MCF 10A (cell line): ENCODE results near the gene TLCD1. TPM values are rescaled to one million over a fixed set of nuclear protein-coding genes. Genes with fewer than 3 reads are reported as not detected.

Experiments
- BruUV-seq: library from RNA; stranded (reverse); fragments of 400-500 nt; replicated peaks from 2 replicates; lab custom pipeline; 2021; lab: Mats Ljungman, UMichigan
- CTCF ChIA-PET: fragments of 300-600 bp; sonication (Branson Sonifier 250); formaldehyde crosslinking; extraction: SDS; loops from one replicate; lab custom pipeline; 2021; ENCODE audit warnings: antibody characterized with exemption, inconsistent platforms; lab: Yijun Ruan, JAX
- POLR2A ChIA-PET: fragments of 300-600, 350-650 bp; sonication (Branson Sonifier 250); formaldehyde crosslinking; extraction: SDS; loops from one replicate; lab custom pipeline; 2020; ENCODE audit warnings: antibody characterized with exemption, inconsistent platforms; lab: Yijun Ruan, JAX
- DNase-seq: peaks from one replicate; pipeline ENCODE4 v3.0.0-alpha.2; 2018; ENCODE audit not compliant: unreplicated experiment
- H3K27ac Mint-ChIP-seq: one replicate; pipeline ENCODE4 v1.8.0; 2022; ENCODE audit warnings: mild to moderate bottlenecking, low read depth, mixed read lengths; ENCODE audit not compliant: unreplicated experiment
- H3K27me3 Mint-ChIP-seq: one replicate; pipeline ENCODE4 v1.8.0; 2022; ENCODE audit warnings: mixed read lengths; ENCODE audit not compliant: insufficient read depth, unreplicated experiment
- H3K36me3 Mint-ChIP-seq: one replicate; pipeline ENCODE4 v1.8.0; 2022; ENCODE audit warnings: mild to moderate bottlenecking, moderate library complexity, mixed read lengths; ENCODE audit not compliant: insufficient read depth, unreplicated experiment
- H3K4me1 Mint-ChIP-seq: one replicate; pipeline ENCODE4 v1.8.0; 2022; ENCODE audit warnings: mixed read lengths; ENCODE audit not compliant: insufficient read depth, unreplicated experiment
- H3K4me3 Mint-ChIP-seq: one replicate; pipeline ENCODE4 v1.8.0; 2022; ENCODE audit warnings: mild to moderate bottlenecking, moderate library complexity, mixed read lengths; ENCODE audit not compliant: unreplicated experiment
- H3K9me3 Mint-ChIP-seq: one replicate; pipeline ENCODE4 v1.8.0; 2022; ENCODE audit warnings: mixed read lengths; ENCODE audit not compliant: unreplicated experiment
- intact Hi-C: fragments of 100-400 bp; cut with micrococcal nuclease; formaldehyde crosslinking; loops from 2 replicates; pipeline ENCODE4 v1.14.1; 2022
- total RNA-seq: library from RNA; stranded (reverse); gene quantifications from 2 replicates; pipeline ENCODE4 v1.2.3, GENCODE V29; 2022
- TF ChIP-seq, protein P1 (sequence below): fragments of 200-600 bp; IDR thresholded peaks from one replicate; pipeline ENCODE4 v1.8.0; 2022; ENCODE audit warnings: antibody characterized with exemption, mild to moderate bottlenecking; ENCODE audit not compliant: unreplicated experiment

Gene TLCD1
- total RNA-seq, 1 experiment from 2014 or later = 18.7 TPM

DNA sequence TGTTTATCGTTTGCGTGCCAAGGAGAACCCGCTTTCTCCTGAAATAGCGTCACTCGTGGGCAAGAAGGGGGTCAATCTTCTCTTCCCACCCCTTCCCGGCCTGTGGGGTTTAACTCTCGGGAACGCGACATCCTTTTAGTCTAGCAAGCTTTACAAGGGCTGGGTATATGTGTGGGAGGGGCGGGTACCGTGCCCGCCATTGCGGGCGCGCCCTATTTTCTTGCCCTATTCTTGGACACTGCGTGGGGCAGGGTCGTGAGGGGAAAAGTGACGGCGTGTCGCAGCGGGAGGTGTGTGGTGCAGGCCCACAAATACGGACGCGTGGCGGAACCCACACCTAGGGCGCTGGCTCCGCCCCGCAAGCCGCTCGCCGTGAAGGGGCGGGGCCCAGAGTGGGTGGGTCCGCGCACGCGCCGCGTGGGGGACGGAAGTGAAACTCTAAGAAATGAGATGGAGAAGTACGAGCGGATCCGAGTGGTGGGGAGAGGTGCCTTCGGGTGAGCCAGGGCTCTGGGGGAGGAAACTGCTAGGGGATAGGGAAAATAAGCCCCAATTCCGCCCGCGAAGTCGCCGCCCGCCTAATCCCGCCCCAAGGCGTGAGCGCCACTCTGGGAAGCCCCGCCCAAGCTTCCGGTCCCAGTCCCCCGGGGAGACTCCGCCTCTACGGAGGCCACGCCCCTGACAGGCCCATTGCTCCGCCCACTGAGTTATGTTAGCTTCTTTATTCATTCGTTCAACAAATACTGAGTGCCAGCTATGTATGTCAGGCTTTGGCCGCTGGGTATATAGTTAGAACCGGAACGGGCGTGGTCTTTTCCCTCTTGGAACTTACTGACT, 2.5 kb upstream of the TLCD1 start, which contains the start of gene NEK8:
TSS of gene NEK8 (plus strand) at position 425 of the 837 bp plus-strand sequence. CDS start at position 451, 26 bp downstream.
- Mint-ChIP-seq H3K27me3 (no peaks in the 10 kb centered on the region), H3K27ac (peak within 1 kb of the TSS; percentile 99), H3K36me3 (peaks cover 36% of the 10 kb centered on the region), H3K9me3 (no peaks in the 10 kb centered on the region), H3K4me3 (peak within 1 kb of the TSS; percentile 91), H3K4me1 (peaks cover 32% of the 10 kb centered on the region)
- TSS peak; percentile 29 for BruUV-seq
- intact Hi-C loops = loop anchor here (1.0 kb wide), 1 partner anchor 15 kb away; no protein-coding TSS in a partner anchor
- peak; percentile 98 for DNase-seq
- TF ChIP-seq, protein P1, sequence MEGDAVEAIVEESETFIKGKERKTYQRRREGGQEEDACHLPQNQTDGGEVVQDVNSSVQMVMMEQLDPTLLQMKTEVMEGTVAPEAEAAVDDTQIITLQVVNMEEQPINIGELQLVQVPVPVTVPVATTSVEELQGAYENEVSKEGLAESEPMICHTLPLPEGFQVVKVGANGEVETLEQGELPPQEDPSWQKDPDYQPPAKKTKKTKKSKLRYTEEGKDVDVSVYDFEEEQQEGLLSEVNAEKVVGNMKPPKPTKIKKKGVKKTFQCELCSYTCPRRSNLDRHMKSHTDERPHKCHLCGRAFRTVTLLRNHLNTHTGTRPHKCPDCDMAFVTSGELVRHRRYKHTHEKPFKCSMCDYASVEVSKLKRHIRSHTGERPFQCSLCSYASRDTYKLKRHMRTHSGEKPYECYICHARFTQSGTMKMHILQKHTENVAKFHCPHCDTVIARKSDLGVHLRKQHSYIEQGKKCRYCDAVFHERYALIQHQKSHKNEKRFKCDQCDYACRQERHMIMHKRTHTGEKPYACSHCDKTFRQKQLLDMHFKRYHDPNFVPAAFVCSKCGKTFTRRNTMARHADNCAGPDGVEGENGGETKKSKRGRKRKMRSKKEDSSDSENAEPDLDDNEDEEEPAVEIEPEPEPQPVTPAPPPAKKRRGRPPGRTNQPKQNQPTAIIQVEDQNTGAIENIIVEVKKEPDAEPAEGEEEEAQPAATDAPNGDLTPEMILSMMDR = no peak
- ChIA-PET POLR2A (interaction anchor here (0.6 to 18.0 kb wide), 20 partner anchors 9 to 1693 kb away, joined by 3 to 1135 read pairs (median 10); partner anchors contain the start of genes DHRS13, FAM222B, FLOT2 and PHF12), CTCF (interaction anchor here (0.6 to 9.2 kb wide), 9 partner anchors 12 to 230 kb away, joined by 3 to 365 read pairs (median 6); partner anchors contain the start of genes FAM222B and TRAF4)

DNA sequence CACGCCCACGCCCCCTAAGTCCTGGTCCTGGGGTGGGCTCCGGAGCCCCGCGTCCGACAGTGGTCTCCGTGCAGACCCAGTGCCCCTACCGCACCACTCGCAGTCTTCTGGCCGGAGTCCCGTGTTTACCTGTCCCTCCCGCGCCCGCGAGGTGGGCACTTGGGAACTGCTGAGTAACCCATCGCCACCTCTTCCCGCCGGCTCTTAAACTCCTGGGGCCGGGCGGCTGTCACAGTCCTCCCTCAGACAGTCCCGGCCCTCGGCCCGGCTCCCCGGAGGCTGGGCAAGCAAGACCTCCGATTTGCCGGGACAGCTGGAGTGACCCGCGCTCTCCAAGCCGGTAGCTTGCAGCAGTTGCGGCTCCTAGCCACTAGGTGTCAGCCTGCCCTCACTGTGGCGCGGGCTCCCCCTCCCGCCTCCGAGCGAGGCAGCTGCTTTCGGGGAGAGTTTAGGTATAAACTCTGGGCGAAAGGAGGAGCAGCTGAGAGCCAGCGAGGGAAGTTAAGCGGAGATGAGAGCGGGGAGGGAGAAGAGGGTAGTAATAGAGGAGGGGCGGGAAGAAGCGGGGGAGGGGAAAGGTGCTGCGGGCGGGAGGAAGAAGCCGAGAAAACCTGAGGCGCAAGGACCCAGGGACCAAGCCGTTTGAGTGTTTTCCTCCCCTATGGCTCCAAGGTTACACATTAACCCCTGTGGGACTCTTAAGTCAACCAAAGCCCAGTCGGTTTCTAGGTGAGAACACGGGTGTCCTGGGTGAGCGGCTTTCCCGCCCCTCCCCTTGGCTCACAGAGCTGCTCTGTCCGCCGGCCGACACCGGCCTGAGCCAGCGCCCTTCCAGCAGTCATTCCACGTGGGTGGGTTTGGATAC, 826 bp upstream of the TLCD1 start:
- Mint-ChIP-seq H3K4me1 (peaks cover 27% of the 10 kb centered on the region), H3K36me3 (peaks cover 53% of the 10 kb centered on the region), H3K9me3 (no peaks in the 10 kb centered on the region), H3K27me3 (no peaks in the 10 kb centered on the region), H3K4me3 (peak overlapping the region; percentile 91), H3K27ac (peak overlapping the region; percentile 99)
- TF ChIP-seq, protein P1 = peak; percentile 99
- DNase-seq = peak; percentile 97
- no TSS peak for BruUV-seq
- CTCF ChIA-PET = interaction anchor here (0.5 to 9.2 kb wide), 39 partner anchors 9 to 904 kb away, joined by 3 to 365 read pairs (median 4); partner anchors contain the start of genes FAM222B, FLOT2 and TRAF4
- POLR2A ChIA-PET = interaction anchor here (0.6 to 18.0 kb wide), 34 partner anchors 7 to 865 kb away, joined by 3 to 1135 read pairs (median 6); partner anchors contain the start of genes BLTP2, DHRS13, FAM222B and FLOT2
- intact Hi-C loops = loop anchor here (1.0 to 2.0 kb wide), 4 partner anchors 23 to 225 kb away; partner anchors contain the start of gene DHRS13

DNA sequence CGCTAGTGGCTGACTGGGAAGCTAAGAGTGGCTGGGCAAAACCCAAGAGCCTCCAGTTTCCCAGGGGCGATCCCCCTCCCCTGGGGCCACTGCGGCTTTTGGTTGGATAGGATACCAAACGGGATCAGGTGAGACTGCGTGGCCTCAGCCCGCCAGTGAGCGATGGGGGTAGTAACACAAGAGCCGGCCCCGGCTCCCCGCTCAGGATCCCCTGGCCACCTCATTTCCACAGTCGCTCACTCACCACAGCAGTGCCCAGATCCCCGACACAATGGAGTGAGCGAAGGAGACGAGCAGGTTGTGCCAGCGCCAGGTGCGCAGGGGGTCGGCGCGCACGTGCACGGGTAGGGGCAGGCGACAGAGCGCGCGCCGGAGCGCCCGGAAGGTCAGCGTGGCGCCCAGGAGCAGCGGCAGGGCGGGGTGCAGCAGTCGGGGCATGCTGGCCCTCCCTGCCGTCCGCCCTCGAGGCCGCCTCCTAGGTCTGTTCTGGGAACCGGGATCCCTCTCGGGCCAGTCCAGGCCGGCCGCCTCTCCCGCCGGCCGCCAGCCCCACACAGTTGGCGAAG, 290 bp downstream of the TLCD1 start:
- ChIA-PET CTCF (interaction anchor here (0.5 to 9.2 kb wide), 17 partner anchors 9 to 393 kb away, joined by 3 to 365 read pairs (median 10); partner anchors contain the start of genes FLOT2 and TRAF4), POLR2A (interaction anchor here (0.7 to 18.0 kb wide), 27 partner anchors 10 to 866 kb away, joined by 3 to 1135 read pairs (median 6); partner anchors contain the start of genes BLTP2, DHRS13, FAM222B and FLOT2)
- peak overlapping the region; percentile 87 for H3K27ac Mint-ChIP-seq
- no peaks in the 10 kb centered on the region for H3K27me3 Mint-ChIP-seq
- BruUV-seq = no TSS peak
- H3K9me3 Mint-ChIP-seq = no peaks in the 10 kb centered on the region
- peaks cover 64% of the 10 kb centered on the region for H3K36me3 Mint-ChIP-seq
- H3K4me3 Mint-ChIP-seq = peak overlapping the region; percentile 91
- TF ChIP-seq, protein P1 = no peak
- H3K4me1 Mint-ChIP-seq = peaks cover 27% of the 10 kb centered on the region
- intact Hi-C loops = loop anchor here (1.0 to 2.0 kb wide), 3 partner anchors 154 to 227 kb away; partner anchors contain the start of gene DHRS13
- peak; percentile 91 for DNase-seq
